ENCODE data around the gene RPLP2.

Gene RPLP2

DNA sequence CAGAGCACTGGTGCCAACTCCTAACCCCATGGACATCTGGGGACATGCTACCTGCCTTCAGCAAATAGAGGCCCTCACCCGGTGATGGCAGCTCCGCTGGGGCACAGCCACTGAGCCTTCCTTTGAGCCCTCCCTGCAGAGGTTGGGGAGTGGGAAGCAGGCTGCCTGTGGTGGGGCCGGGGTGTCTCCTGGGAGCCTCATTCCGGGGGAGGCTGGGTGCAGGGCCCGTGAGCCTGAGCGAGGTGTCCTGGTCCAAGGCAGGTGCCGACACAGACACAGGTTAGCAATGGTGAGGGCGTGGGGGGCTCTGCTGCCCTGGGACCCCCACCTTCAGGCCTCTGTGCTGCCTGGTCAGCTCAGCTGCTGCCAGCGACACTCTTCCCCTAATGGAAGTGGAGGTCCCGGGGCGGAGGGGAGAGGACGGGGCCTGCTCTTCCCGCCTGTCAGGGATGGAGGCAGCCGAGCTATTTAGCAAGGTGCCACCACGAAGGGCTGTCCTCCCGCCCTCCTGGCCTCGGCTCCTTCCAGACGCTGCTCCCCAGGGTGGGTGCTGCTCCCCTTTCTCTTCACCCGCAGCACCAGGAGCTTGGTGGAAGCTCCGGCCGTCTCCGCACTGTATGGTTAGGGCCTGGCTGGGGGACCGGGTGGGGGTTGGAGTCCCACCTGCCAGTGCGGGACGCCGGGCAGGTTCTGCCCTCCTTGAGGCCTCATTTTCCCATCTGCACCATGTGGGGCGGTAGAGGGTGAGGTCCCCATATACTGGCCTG lies 44.1 kb downstream of the RPLP2 start:
- DNase-seq, result no peak

DNA sequence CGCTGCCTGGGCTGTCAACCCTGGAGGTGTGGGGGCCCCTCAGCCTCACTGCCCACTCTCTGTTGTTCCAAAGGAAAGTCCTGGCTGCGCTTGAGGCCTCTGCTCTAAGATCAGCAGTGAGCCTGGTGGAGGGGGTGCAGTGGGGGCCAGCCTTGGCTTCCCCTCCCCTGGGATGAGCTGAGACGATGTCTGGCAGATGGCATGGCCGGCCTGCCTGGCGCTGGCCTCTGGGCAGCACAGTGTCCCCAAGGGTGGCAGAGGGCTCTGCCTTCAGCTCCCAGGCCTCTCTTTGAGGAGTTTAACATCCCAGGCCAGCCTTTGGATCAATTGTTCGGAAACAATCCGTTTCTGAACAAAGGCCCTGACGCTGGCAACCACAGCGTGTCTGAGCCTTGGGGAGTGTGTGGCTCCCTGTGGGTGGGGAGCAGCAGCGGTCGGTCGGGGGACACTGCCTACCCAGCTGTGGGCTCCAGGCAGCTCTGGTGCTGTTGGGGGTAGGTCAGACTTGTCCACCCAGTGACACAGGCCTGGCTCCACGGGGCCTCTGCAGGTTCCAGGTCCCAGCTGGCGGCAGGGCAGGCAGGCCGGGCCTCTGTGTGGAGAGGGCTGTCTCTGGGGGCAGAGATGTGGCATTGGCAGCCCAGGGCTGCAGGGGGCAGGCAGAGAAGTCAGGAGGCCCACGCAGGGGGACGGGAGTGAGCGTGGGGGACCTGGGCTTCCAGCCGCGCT lies 45.0 kb downstream of the RPLP2 start:
- no peak for DNase-seq

DNA sequence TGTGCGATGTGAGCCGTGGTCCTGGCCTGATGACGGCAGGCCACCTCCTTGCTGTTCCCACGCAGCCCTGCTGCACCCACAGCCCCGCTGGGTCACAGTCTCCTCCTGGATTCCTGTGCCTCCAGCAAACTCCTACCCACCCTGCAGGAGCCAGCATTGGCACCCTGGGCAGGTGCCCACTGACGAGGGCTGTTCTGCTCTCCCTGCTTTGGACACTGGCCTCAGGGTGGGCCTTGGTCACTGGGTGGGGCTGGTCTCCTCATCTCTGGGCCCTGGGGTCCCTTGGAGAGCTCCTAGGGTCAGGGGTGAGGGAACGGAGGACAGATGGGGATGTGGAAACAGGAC lies 45.5 kb downstream of the RPLP2 start:
- no peak for DNase-seq

DNA sequence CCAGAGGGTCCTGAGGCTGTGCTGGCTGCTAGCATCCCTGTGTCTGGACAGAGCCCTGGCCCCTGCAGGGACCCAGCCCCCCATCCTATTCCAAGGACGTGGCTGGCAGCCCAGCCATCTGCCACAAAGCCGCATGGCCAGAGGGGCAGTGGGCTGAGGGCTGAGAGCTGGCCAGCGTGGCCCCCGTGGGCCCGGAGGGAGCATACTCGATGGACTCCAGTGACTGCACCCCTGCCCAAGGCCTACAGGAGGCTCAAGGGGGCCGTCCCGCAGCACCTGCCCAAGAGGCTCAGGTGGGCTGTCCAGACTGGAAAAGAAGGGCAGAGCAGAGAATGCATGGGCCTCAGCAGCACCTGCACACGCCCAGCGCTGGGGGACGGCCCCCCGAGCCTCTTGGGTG lies 46.0 kb downstream of the RPLP2 start:
- DNase-seq, result no peak

DNA sequence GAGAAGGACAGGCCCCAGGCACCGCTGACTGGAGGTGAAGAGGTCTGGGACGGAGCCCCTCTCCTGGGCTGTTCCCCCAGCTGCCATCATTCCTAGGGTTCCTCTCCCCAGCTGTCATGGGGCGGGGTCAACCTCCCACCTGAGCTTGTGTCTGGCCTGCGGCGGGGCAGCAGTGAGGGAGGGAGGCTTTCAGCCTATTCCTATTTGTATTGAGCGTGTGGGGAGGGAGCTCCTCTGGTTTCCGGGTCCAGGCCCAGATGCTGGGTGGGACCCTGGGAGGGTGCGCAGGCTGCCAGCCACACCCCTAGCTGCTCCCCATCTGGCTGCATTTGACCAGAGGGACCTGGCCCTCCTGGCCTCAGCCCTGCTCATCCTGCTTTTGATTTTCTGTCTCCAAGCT lies 46.6 kb downstream of the RPLP2 start:
- no peak for DNase-seq

DNA sequence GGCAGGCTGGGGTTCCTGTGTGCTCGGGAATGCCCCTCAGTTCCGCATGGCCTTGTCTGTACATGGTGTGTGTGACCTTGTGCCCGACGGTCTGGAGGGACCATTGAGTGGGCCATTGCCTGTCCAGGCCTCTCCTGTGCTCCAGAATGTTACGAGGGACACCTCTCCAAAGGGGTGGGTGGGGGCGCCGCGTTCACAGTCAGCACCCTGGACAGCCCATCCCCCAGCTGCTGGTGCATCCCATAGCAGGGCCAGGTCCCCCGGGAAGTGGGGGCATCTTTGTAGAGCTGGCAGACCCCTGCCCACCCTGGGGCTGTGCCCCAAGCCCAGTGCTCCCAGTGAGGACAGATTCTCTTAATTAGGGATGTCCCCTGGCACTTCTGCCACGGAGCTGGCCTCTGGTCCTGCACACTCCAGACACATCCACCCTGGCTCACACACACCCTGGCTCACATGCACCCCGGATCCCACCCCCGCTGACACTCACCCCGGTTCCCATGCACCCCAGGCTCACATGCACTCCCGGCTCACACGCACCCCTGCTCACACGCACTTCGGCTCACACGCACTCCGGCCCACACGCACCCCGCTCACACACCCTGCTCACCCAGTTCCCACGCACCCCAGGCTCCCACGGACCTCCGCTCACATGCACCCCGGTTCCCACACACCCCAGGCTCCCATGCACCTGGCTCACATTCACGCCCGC lies 48.4 kb downstream of the RPLP2 start:
- no peak for DNase-seq

DNA sequence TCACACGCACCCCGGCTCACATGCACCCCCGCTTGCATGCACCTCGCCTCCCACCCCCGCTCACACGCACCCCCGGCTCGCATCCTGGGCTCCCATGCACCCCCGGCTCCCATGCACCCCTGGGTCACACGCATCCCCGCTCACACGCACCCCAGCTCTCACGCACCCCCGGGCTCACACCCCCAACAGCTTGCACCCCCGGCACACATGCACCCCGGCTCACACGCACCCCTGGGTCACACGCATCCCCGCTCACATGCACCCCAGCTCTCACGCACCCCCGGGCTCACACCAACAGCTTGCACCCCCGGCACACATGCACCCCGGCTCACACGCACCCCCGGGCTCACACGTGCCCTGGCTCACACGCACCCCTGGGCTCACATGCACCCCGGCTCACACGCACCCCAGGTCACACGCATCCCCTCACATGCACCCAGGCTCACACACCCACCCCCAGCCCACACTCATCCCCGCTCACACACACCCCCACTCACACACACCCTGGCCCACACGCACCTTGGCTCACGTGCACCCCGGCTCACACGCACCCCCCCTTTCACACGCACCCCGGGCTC lies 49.1 kb downstream of the RPLP2 start:
- DNase-seq, result no peak

DNA sequence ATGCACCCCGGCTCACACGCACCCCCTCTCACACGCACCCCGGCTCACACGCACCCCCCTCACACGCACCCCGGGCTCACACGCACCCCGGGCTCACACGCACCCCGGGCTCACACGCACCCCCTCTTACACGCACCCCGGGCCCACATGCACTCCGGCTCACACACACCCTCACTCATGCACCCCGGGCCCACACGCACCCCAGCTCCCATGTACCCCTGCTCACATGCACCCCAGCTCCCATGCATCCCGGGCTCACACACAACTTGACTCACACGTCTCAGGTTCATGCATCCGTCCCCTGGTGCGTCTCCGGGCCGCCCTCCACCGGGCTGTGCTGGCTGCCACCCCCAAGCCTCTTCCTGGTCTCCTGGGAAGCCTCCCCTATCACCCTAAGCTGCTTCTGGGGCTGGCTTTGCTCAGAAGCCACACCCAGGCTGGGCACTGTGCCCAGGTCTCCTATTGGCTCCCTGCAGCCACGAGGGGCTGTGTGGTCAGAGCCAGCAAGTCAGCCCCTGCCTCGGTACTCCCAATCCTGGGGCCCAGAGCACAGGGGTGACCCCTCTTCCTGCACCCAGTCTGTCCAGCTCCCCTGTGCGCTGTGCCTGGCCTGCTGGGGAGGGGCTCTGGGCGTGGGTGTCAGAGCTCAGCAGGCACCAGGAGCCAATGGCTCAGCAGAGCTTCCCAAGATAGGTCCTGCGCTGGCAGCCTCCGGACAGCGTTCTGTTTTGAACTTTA lies 49.8 kb downstream of the RPLP2 start:
- DNase-seq, result no peak

DNA sequence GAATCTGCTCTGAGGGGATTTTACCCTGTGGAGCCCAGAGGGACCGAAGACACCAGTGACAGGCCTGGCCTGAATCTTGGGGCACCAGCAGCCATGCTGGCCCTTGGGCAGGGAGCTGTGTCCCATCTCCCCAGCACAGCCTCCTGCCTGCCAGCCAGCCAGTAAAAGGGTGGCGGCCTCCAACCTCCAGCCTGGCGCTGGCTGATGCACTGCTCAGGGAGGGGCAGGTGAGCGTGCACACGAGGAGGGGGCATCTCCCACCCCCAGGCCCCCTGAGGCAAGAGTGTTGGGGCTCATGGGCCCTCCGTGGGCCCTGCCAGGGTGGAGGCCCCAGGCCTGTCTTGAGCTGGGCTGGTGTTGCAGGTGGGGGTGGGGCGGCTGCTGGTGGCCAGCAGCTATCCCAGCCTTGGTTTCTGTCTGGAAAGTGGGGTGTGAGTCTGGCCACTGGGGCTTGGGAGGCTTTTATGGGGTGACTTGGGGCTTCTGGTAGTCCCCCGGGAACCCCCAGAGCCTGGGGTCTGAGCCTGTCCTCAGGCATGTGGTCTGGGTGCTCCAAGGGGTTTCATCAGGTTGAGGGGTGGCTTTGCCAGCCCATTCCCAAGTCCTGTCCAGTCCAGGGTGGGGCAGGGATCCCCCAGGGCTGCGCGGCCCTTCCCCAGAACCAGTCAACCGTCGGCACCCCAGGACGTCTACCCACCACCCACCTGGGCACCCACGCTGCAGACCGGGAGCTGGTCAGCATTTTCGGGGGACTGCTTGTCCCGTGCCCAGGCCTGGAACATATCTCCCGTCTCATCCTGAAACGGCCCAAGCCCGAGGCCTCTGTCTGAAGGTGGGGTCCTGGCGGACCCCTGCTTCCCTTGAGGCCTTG lies 50.7 kb downstream of the RPLP2 start:
- DNase-seq, result no peak

DNA sequence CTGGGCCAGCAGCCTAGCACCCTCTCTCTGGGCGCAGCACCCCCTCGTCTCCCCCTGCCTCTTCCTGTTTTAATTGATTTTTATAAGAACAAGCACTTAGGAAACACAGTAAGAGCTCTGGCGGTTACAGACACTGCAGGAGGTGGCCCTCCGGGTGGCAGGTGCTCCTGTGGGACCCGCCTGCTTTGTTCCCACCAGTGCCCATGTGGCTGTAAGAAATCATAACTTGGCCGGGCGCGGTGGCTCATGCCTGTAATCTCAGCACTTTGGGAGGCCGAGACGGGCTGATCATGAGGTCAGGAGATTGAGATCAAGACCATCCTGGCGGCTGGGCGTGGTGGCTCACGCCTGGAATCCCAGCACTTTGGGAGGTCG lies 51.3 kb downstream of the RPLP2 start:
- no peak for DNase-seq

DNA sequence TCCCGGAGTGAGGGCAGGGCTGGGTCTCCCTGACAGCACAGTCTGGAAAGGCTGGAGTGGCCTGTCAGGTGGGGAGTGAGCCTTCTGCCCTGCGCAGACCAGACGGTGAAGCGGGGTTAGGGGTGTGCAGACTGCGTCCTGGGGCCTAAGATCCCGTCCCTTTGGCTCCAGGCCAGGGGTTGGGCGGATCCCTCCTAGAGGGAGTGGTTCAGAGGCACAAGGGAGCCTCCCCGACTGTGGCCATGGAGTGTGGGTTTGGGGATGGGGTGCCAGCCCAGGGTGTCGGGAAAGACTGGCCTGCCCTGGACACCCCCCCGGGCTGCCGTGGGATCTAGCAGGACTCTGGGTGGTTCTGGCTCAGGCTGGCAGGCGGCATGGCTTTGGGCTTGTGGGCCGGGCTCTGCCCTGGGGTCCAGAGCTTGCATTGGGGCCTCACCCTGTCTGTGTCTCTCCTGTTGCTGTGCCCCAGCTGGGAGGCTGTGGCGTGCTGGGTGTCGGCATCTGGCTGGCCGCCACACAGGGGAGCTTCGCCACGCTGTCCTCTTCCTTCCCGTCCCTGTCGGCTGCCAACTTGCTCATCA lies 52.4 kb downstream of the RPLP2 start:
- no peak for DNase-seq

Data from activated effector memory CD4-positive, alpha-beta T cell treated with anti-CD3 and anti-CD28 coated beads, Interleukin-2, amount 50 U/mL, for 16 hours (primary cell).